Epidermal melanocyte (primary cell): ENCODE measurements around the gene GORASP1.

Experiments
- DNase-seq: peaks from one replicate; pipeline ENCODE4 v3.0.0; 2011; ENCODE audit warnings: low spot score; ENCODE audit not compliant: insufficient read length

GORASP1 gene

GRCh38 chr3:39141171-39141995, 34.0 kb upstream of the GORASP1 start:
- no peak for DNase-seq

- no peak for DNase-seq
Measured at GRCh38 chr3:39140341-39140971, 33.0 kb upstream of the GORASP1 start.

GRCh38 chr3:39139442-39139841, 32.0 kb upstream of the GORASP1 start:
- DNase-seq = no peak

- DNase-seq = no peak
Measured at GRCh38 chr3:39138804-39139415, 31.5 kb upstream of the GORASP1 start.

GRCh38 chr3:39137991-39138803, 30.8 kb upstream of the GORASP1 start:
- DNase-seq = no peak

- DNase-seq = no peak
Measured at GRCh38 chr3:39137435-39137936, 30.1 kb upstream of the GORASP1 start.

GRCh38 chr3:39136533-39137434, 29.4 kb upstream of the GORASP1 start:
- DNase-seq = no peak

GRCh38 chr3:39135170-39135805, 27.9 kb upstream of the GORASP1 start:
- no peak for DNase-seq

GRCh38 chr3:39134305-39134704, 26.9 kb upstream of the GORASP1 start:
- no peak for DNase-seq

- DNase-seq = no peak
Measured at GRCh38 chr3:39133822-39134221, 26.4 kb upstream of the GORASP1 start.

- DNase-seq = no peak
Measured at GRCh38 chr3:39133093-39133490, 25.7 kb upstream of the GORASP1 start.

GRCh38 chr3:39132096-39133092, 25.0 kb upstream of the GORASP1 start:
- DNase-seq = no peak

GRCh38 chr3:39130693-39131265, 23.4 kb upstream of the GORASP1 start:
- DNase-seq = no peak

- DNase-seq = no peak
Measured at GRCh38 chr3:39130026-39130425, 22.6 kb upstream of the GORASP1 start.

- DNase-seq = no peak
Measured at GRCh38 chr3:39128951-39129350, 21.5 kb upstream of the GORASP1 start.

GRCh38 chr3:39127908-39128304, 20.5 kb upstream of the GORASP1 start:
- no peak for DNase-seq

GRCh38 chr3:39127269-39127907, 20.0 kb upstream of the GORASP1 start:
- no peak for DNase-seq

GRCh38 chr3:39126532-39127071, 19.2 kb upstream of the GORASP1 start:
- no peak for DNase-seq
